ENCODE measurements around the gene SULF2.

Gene SULF2

GRCh38 chr20:47744803-47745202 lies 40.5 kb downstream of the SULF2 start:
- H3K4me3 ChIP-seq (ENCODE audit: low read depth, low read length): no peak overlapping the region
- no peak for DNase-seq
- H3K4me1 ChIP-seq: peaks cover 4% of the 10 kb centered on the region
- no peak for TF ChIP-seq CTCF (IDR thresholded peaks at IDR 0.05; ENCODE audit: low read depth, low read length)
- no peaks in the 10 kb centered on the region for H3K9me3 ChIP-seq
- peaks cover 4% of the 10 kb centered on the region; the same call in 1 of the 2 replicates for H3K36me3 ChIP-seq
- no peaks in the 10 kb centered on the region for H3K27me3 ChIP-seq

- H3K36me3 ChIP-seq: peaks cover 4% of the 10 kb centered on the region; the same call in 1 of the 2 replicates
- DNase-seq: no peak
- H3K4me1 ChIP-seq: no peaks in the 10 kb centered on the region; the same call in 1 of the 2 replicates
- H3K4me3 ChIP-seq (ENCODE audit: low read depth, low read length): no peak overlapping the region
- no peak for TF ChIP-seq CTCF (IDR thresholded peaks at IDR 0.05; ENCODE audit: low read depth, low read length)
- no peaks in the 10 kb centered on the region for H3K27me3 ChIP-seq
- H3K9me3 ChIP-seq: no peaks in the 10 kb centered on the region
These were observed 41.6 kb downstream of the SULF2 start for GRCh38 chr20:47743671-47744070.

- Histone ChIP-seq H3K36me3 (peaks cover 8% of the 10 kb centered on the region), H3K4me3 (ENCODE audit: low read depth, low read length) (no peak overlapping the region), H3K9me3 (no peaks in the 10 kb centered on the region), H3K4me1 (no peaks in the 10 kb centered on the region), H3K27me3 (no peaks in the 10 kb centered on the region)
- no peak for DNase-seq
- TF ChIP-seq CTCF (IDR thresholded peaks at IDR 0.05; ENCODE audit: low read depth, low read length): no peak
These were observed 43.3 kb downstream of the SULF2 start for GRCh38 chr20:47741669-47742608.

- Histone ChIP-seq H3K4me1 (no peaks in the 10 kb centered on the region), H3K27me3 (no peaks in the 10 kb centered on the region), H3K9me3 (no peaks in the 10 kb centered on the region), H3K4me3 (ENCODE audit: low read depth, low read length) (no peak overlapping the region), H3K36me3 (peaks cover 4% of the 10 kb centered on the region; the same call in 1 of the 2 replicates)
- no peak for TF ChIP-seq CTCF (IDR thresholded peaks at IDR 0.05; ENCODE audit: low read depth, low read length)
- no peak for DNase-seq
These were observed 44.5 kb downstream of the SULF2 start for GRCh38 chr20:47740862-47741184.

GRCh38 chr20:47740121-47740861 lies 45.0 kb downstream of the SULF2 start:
- Histone ChIP-seq H3K4me1 (no peaks in the 10 kb centered on the region), H3K4me3 (ENCODE audit: low read depth, low read length) (no peak overlapping the region), H3K9me3 (no peaks in the 10 kb centered on the region), H3K36me3 (peaks cover 4% of the 10 kb centered on the region; the same call in 1 of the 2 replicates), H3K27me3 (no peaks in the 10 kb centered on the region)
- no peak for TF ChIP-seq CTCF (IDR thresholded peaks at IDR 0.05; ENCODE audit: low read depth, low read length)
- no peak for DNase-seq

Data from BE2C (cell line).